ENCODE measurements around the gene NUDT3.

GRCh38 chr6:34315256-34315655, 77.2 kb downstream of the NUDT3 start:
- TF ChIP-seq POLR2A (IDR thresholded peaks at IDR 0.05; ENCODE audit: low read depth, low read length) (no peak), POLR2AphosphoS5 (IDR thresholded peaks at IDR 0.05; ENCODE audit: low read depth, low read length) (no peak), TAF1 (IDR thresholded peaks at IDR 0.05; ENCODE audit: low read depth, low read length) (no peak), SPI1 (IDR thresholded peaks at IDR 0.05; ENCODE audit: low read depth, low read length) (no peak)
